ENCODE measurements around the gene NFE2L2.
"Not testable (repeated sequence)": the region's sequence is repeated elsewhere in the genome, so short reads cannot be mapped to it uniquely, and the experiment has no call there.

The NFE2L2 gene

GRCh38 chr2:177264693-177265587, at the start of gene NFE2L2:
Gene NFE2L2 (minus strand): TSS chr2:177264727. CDS start chr2:177264576, 151 bp downstream.
- in situ Hi-C loops (cut with HindIII; ENCODE audit: low sequenced_read_pairs), result no loop called here
- H3K4me3 ChIP-seq (ENCODE audit: low read depth, low read length), result peak within 1 kb of the TSS; percentile 84
- TF ChIP-seq CTCF (IDR thresholded peaks at IDR 0.05; ENCODE audit: low read depth, low read length), result peak; percentile 45
- peak; percentile 94 for DNase-seq (ENCODE audit: low read depth, low spot score)

GRCh38 chr2:177314194-177314593, 49.7 kb upstream of the NFE2L2 start:
- in situ Hi-C loops (cut with HindIII; ENCODE audit: low sequenced_read_pairs), result no loop called here
- peak; percentile 82 for DNase-seq (ENCODE audit: low read depth, low spot score)
- H3K4me3 ChIP-seq (ENCODE audit: low read depth, low read length), result no peak overlapping the region
- no peak for TF ChIP-seq CTCF (IDR thresholded peaks at IDR 0.05; ENCODE audit: low read depth, low read length)

DNA sequence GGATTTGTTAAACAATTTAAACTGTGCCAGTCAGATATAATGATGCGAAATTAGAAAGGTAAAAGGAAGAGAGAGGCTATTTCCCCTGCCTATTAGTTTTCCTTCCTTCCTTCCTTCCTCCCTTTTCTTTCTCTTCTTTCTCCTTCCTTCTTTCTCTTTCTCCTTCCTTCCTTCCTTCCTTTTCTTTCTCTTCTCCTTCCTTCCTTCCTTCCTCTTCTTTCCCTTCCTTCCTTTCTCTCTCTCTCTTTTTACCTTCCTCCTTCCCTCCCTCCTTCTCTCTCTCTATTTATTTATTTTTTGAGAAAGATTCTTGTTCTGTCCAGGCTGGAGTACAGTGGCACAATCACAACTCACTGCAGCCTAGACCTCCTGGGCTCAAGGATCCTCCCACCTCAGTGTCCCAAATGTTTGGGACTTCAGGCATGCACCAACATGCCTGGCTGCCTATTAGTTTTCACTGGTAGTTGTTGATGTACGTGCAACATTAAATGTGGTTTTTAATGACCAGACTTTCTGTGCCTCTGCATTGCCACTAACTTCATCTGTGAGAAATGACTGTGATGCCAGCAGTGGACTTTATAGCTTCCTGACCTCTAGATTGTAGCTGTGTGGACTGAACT, 48.7 kb upstream of the NFE2L2 start:
- in situ Hi-C loops (cut with HindIII; ENCODE audit: low sequenced_read_pairs), result no loop called here
- no peak for DNase-seq (ENCODE audit: low read depth, low spot score)
- no peak overlapping the region for H3K4me3 ChIP-seq (ENCODE audit: low read depth, low read length)
- TF ChIP-seq CTCF (IDR thresholded peaks at IDR 0.05; ENCODE audit: low read depth, low read length), result no peak

- in situ Hi-C loops (cut with HindIII; ENCODE audit: low sequenced_read_pairs), result no loop called here
- no peak for TF ChIP-seq CTCF (IDR thresholded peaks at IDR 0.05; ENCODE audit: low read depth, low read length)
- no peak for DNase-seq (ENCODE audit: low read depth, low spot score)
- no peak overlapping the region for H3K4me3 ChIP-seq (ENCODE audit: low read depth, low read length)
Measured at GRCh38 chr2:177312562-177312961, 48.0 kb upstream of the NFE2L2 start.

- in situ Hi-C loops (cut with HindIII; ENCODE audit: low sequenced_read_pairs); DNase-seq (ENCODE audit: low read depth, low spot score); H3K4me3 ChIP-seq (ENCODE audit: low read depth, low read length): not testable (repeated sequence)
Measured at GRCh38 chr2:177309672-177310309, 45.3 kb upstream of the NFE2L2 start.

DNA sequence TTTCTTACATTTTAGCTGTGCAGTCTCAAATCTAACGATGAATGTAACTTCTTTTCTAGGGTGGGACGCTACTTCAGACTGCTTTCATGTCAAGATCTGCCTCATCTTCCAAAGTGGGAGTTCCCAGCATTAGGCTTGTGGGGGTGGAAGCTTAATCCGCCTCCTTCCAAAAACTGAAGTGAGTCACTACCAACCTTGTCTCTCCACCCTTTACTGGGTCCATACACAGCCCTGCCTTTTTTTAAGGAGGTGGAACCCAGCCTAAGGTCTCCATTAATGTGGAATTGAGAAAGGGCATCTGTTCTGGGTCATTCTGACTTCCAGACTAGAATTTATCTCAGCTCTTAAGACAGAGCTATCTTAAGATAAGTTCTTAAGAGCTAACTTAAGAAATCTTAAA, 42.0 kb upstream of the NFE2L2 start:
- no peak for DNase-seq (ENCODE audit: low read depth, low spot score)
- no peak for TF ChIP-seq CTCF (IDR thresholded peaks at IDR 0.05; ENCODE audit: low read depth, low read length)
- H3K4me3 ChIP-seq (ENCODE audit: low read depth, low read length), result no peak overlapping the region
- in situ Hi-C loops (cut with HindIII; ENCODE audit: low sequenced_read_pairs), result no loop called here

Measured in astrocyte of the spinal cord (primary cell).